SK-N-MC (cell line): ENCODE data around the gene EBP.

Source experiments
- DNase-seq: peaks from one replicate; pipeline ENCODE4 v3.0.0-alpha.2; 2011; ENCODE audit warnings: low read depth, low spot score
- H3K27ac ChIP-seq: fragments of 200-600 bp; sonication (generic); 2 replicates; pipeline ENCODE4 v1.5.1; 2016; ENCODE audit warnings: mixed run types
- H3K36me3 ChIP-seq: fragments of 200-600 bp; sonication (generic); 2 replicates; pipeline ENCODE4 v1.6.1; 2017; ENCODE audit warnings: antibody characterized with exemption, low read length, mixed read lengths; ENCODE audit not compliant: insufficient read depth
- H3K4me3 ChIP-seq: fragments of 200-600 bp; sonication (generic); 2 replicates; pipeline ENCODE4 v1.5.1; 2016
- H3K9ac ChIP-seq: fragments of 200-600 bp; sonication (generic); 2 replicates; pipeline ENCODE4 v1.8.0; 2017; ENCODE audit warnings: mixed run types, mixed read lengths; ENCODE audit not compliant: insufficient read length
- H3K9me3 ChIP-seq: fragments of 200-600 bp; sonication (generic); 2 replicates; pipeline ENCODE4 v1.6.1; 2017; ENCODE audit warnings: low read depth, mild to moderate bottlenecking, antibody characterized with exemption, low read length, moderate library complexity, mixed read lengths
- EZH2 ChIP-seq: fragments of 200-600 bp; sonication (generic); IDR thresholded peaks from one replicate; pipeline ENCODE4 v1.6.1; 2017; ENCODE audit warnings: antibody characterized with exemption
- FOXP2 ChIP-seq: optimal IDR thresholded peaks from 2 replicates; pipeline ENCODE3; 2011; ENCODE audit warnings: mild to moderate bottlenecking, moderate library complexity; ENCODE audit not compliant: insufficient read depth; ENCODE audit errors: extremely low read length, control extremely low read depth
- POLR2AphosphoS5 ChIP-seq: IDR thresholded peaks from 2 replicates; pipeline ENCODE4 v1.6.1; 2012; ENCODE audit warnings: mild to moderate bottlenecking, low read depth, low read length, borderline replicate concordance

The EBP gene

DNA sequence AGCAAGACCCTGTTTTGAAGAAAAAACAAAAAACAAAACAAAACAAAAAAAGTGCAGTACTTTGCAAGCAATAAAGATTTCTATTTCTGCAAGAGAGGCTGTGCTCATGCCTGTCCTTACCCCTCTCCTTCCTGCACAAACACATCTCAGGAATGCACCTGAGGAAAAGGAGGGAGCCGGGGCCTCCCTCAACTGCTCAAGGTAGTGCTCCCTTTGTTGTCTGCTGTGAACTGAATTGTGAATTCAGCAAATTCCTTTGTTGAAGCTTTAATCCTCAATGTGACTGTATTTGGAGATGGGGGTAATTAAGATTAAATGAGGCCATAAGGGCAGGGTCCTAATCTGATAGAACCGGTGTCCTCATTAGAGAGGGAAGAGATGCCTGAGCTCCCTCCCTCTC lies 31.7 kb upstream of the EBP start:
- Histone ChIP-seq H3K9ac (no peak overlapping the region), H3K4me3 (no peak overlapping the region), H3K36me3 (no peaks in the 10 kb centered on the region; the same call in 1 of the 2 replicates), H3K9me3 (no peaks in the 10 kb centered on the region), H3K27ac (no peak overlapping the region)
- DNase-seq, result no peak
- TF ChIP-seq EZH2, result no peak
- TF ChIP-seq FOXP2, result no peak
- no peak for TF ChIP-seq POLR2AphosphoS5

DNA sequence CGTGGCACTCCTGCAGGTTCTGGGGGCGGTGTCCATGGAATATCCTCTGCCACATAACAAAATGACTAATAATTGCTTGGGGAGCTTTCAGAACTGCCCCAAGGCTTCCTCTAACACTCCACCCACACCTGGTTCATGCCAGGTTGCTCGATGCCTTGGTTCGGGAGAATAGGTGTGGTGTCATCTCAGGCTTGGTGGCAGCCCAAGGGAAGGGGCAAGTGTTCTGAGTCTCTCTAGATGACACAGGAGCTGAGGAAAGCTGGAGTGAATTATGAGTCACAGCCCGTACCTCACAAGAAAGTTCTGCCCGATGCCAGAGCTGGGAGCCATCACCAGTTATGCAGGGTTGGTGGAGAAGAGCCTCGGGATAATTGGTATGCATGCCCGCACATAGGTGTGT lies 30.9 kb upstream of the EBP start:
- Histone ChIP-seq H3K4me3 (no peak overlapping the region), H3K9me3 (no peaks in the 10 kb centered on the region), H3K36me3 (no peaks in the 10 kb centered on the region; the same call in 1 of the 2 replicates), H3K9ac (no peak overlapping the region), H3K27ac (no peak overlapping the region)
- DNase-seq, result no peak
- no peak for TF ChIP-seq POLR2AphosphoS5
- TF ChIP-seq FOXP2, result no peak
- TF ChIP-seq EZH2, result no peak

- no peak overlapping the region for H3K27ac ChIP-seq
- no peak for DNase-seq
- H3K9ac ChIP-seq, result no peak overlapping the region
- no peak for TF ChIP-seq FOXP2
- H3K4me3 ChIP-seq, result no peak overlapping the region
- H3K36me3 ChIP-seq, result no peaks in the 10 kb centered on the region; the same call in 1 of the 2 replicates
- H3K9me3 ChIP-seq, result no peaks in the 10 kb centered on the region
These were observed 29.8 kb upstream of the EBP start for GRCh38 chrX:48491809-48492208.

DNA sequence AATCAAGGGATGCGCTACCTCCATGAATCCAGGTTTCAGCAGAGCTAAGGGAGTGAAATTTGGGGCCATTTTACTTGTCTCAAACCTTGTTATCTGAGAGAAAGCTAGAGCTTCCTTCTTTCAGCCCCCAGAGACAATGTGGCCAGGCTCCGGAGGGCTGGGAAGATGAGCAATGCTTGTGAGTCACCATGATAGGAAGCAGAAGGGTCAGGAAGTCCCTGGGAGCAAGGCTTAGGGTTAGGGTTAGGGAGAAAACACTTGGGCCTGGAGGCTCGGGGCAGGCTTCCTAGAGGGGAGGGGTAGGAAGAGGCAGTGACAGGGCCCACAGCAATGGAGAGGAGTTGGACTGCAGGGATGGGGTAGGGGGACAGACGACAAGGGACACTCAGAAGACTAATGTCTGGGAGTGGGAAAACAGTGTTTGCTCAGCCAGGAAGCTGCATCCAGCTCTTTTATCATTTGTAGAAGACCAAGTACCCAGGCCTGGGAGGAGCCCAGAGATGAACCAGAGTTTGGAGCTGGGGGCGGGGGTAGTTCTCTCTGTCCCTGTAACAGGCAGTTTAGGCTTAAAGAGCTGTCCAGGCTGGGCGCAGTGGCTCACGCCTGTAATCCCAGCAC lies 29.2 kb upstream of the EBP start:
- Histone ChIP-seq H3K9ac (no peak overlapping the region), H3K36me3 (no peaks in the 10 kb centered on the region; the same call in 1 of the 2 replicates), H3K27ac (no peak overlapping the region), H3K9me3 (no peaks in the 10 kb centered on the region), H3K4me3 (no peak overlapping the region)
- TF ChIP-seq FOXP2, result no peak
- TF ChIP-seq EZH2, result no peak
- no peak for TF ChIP-seq POLR2AphosphoS5
- no peak for DNase-seq

- Histone ChIP-seq H3K4me3 (no peak overlapping the region), H3K27ac (no peak overlapping the region), H3K36me3 (no peaks in the 10 kb centered on the region), H3K9me3 (no peaks in the 10 kb centered on the region), H3K9ac (no peak overlapping the region)
- no peak for DNase-seq
- TF ChIP-seq EZH2 (no peak), FOXP2 (no peak), POLR2AphosphoS5 (no peak)
These were observed 27.7 kb upstream of the EBP start for GRCh38 chrX:48493890-48494364.

- Histone ChIP-seq H3K4me3 (no peak overlapping the region), H3K9me3 (no peaks in the 10 kb centered on the region), H3K27ac (no peak overlapping the region), H3K36me3 (no peaks in the 10 kb centered on the region), H3K9ac (no peak overlapping the region)
- DNase-seq, result no peak
- no peak for TF ChIP-seq EZH2
- TF ChIP-seq FOXP2, result no peak
- no peak for TF ChIP-seq POLR2AphosphoS5
These were observed 24.9 kb upstream of the EBP start for GRCh38 chrX:48496660-48497059.

- H3K9me3 ChIP-seq, result no peaks in the 10 kb centered on the region
- H3K36me3 ChIP-seq, result no peaks in the 10 kb centered on the region
- DNase-seq, result no peak
- H3K4me3 ChIP-seq, result no peak overlapping the region
- no peak for TF ChIP-seq EZH2
- TF ChIP-seq POLR2AphosphoS5, result no peak
- no peak for TF ChIP-seq FOXP2
- H3K27ac ChIP-seq, result no peak overlapping the region
- no peak overlapping the region for H3K9ac ChIP-seq
These were observed 23.7 kb upstream of the EBP start for GRCh38 chrX:48497871-48498270.

GRCh38 chrX:48498374-48498809 lies 23.2 kb upstream of the EBP start:
- no peak overlapping the region for H3K9ac ChIP-seq
- no peak for DNase-seq

GRCh38 chrX:48504261-48504660 lies 17.3 kb upstream of the EBP start:
- Histone ChIP-seq H3K27ac (no peak overlapping the region), H3K36me3 (no peaks in the 10 kb centered on the region), H3K4me3 (no peak overlapping the region), H3K9ac (no peak overlapping the region), H3K9me3 (no peaks in the 10 kb centered on the region)
- TF ChIP-seq EZH2, result no peak
- no peak for TF ChIP-seq FOXP2
- TF ChIP-seq POLR2AphosphoS5, result no peak
- DNase-seq, result no peak

More at GRCh38 chrX:48498374-48498809, 23.2 kb upstream of the EBP start:
- Histone ChIP-seq H3K9me3 (no peaks in the 10 kb centered on the region), H3K27ac (no peak overlapping the region), H3K36me3 (no peaks in the 10 kb centered on the region), H3K4me3 (no peak overlapping the region)
- TF ChIP-seq POLR2AphosphoS5 (no peak), FOXP2 (no peak), EZH2 (no peak)
